GM12878 (cell line): ENCODE data around the gene MAPKAP1. TPM values are rescaled to one million over a fixed set of nuclear protein-coding genes. Genes with fewer than 3 reads are reported as not detected.

Experiments used
- ATAC-seq: fragments of 200-7000 bp; cut with Tn5 transposase; 3 replicates; pipeline ENCODE4 v1.9.1; 2020; ENCODE audit warnings: mild to moderate bottlenecking, moderate library complexity
- BruUV-seq: library from RNA; stranded (reverse); fragments of 400-500 nt; replicated peaks from 2 replicates; lab custom pipeline; 2021; lab: Mats Ljungman, UMichigan
- CTCF ChIA-PET: fragments of 300-600 bp; sonication (Branson Sonifier 250); formaldehyde crosslinking; extraction: SDS; loops from one replicate; lab custom pipeline; 2021; ENCODE audit warnings: inconsistent platforms; lab: Yijun Ruan, JAX
- POLR2A ChIA-PET: fragments of 350-600 bp; formaldehyde crosslinking; extraction: SDS; loops from one replicate; lab custom pipeline; 2021; ENCODE audit warnings: inconsistent platforms; lab: Charles Lee
- RAD21 ChIA-PET: fragments of 300-600 bp; sonication (Branson Sonifier 250); formaldehyde crosslinking; loops from one replicate; lab custom pipeline; 2023; ENCODE audit warnings: antibody characterized with exemption; ENCODE audit not compliant: unreplicated experiment; lab: Charles Lee
- SMC1A ChIA-PET: fragments of 300-600 bp; sonication (Branson Sonifier 250); formaldehyde crosslinking; loops from one replicate; lab custom pipeline; 2023; ENCODE audit not compliant: unreplicated experiment, uncharacterized antibody; lab: Charles Lee
- DNase-seq: peaks from one replicate; pipeline ENCODE4 v3.0.0-alpha.2; 2011; ENCODE audit warnings: low read depth, low spot score
- FAIRE-seq: peaks from 3 replicates; lab custom pipeline; 2011; peaks lifted over from hg19 to GRCh38; lab: Jason Lieb, UNC
- H2AFZ ChIP-seq: 2 replicates; pipeline ENCODE4 v1.6.0; 2011; ENCODE audit warnings: low read depth, low read length, control low read depth; ENCODE audit not compliant: control insufficient read depth
- H3K27ac ChIP-seq: 2 replicates; pipeline ENCODE4 v1.5.1; 2011; ENCODE audit warnings: control low read depth; ENCODE audit not compliant: control insufficient read depth, insufficient read depth
- H3K27me3 ChIP-seq, 2 experiments: replicated peaks in 1 of 2; 2 replicates each; pipeline versions ENCODE4 v1.6.0 to v1.6.1; 2011; ENCODE audit warnings: low read length in 1 of 2; ENCODE audit not compliant: control insufficient read depth in 2 of 2, insufficient read depth in 2 of 2
- H3K36me3 ChIP-seq, 2 experiments: 2 replicates each; pipeline ENCODE4 v1.5.1; 2011; ENCODE audit warnings: low read length in 1 of 2; ENCODE audit not compliant: control insufficient read depth in 2 of 2, insufficient read depth in 2 of 2
- H3K4me1 ChIP-seq: 2 replicates; pipeline ENCODE4 v1.6.1; 2011; ENCODE audit warnings: mild to moderate bottlenecking, low read length, moderate library complexity, mixed read lengths; ENCODE audit not compliant: control insufficient read depth, insufficient read depth
- H3K4me2 ChIP-seq: 2 replicates; pipeline ENCODE4 v1.6.0; 2011; ENCODE audit warnings: control low read depth; ENCODE audit not compliant: control insufficient read depth, insufficient read depth
- H3K4me3 ChIP-seq: fragments of 200-600 bp; sonication (generic); 2 replicates; pipeline ENCODE4 v1.5.1; 2016
- H3K79me2 ChIP-seq: 2 replicates; pipeline ENCODE4 v1.6.0; 2011; ENCODE audit warnings: low read length; ENCODE audit not compliant: control insufficient read depth, insufficient read depth
- H3K9ac ChIP-seq: 2 replicates; pipeline ENCODE4 v1.8.0; 2011; ENCODE audit warnings: low read length, control low read depth, mixed read lengths; ENCODE audit not compliant: control insufficient read depth, insufficient read depth
- H3K9me3 ChIP-seq: replicated peaks from 3 replicates; pipeline ENCODE4 v1.5.1; 2011; ENCODE audit warnings: mild to moderate bottlenecking, low read length; ENCODE audit not compliant: control insufficient read depth, insufficient read depth
- H4K20me1 ChIP-seq: 2 replicates; pipeline ENCODE4 v1.6.0; 2011; ENCODE audit not compliant: control insufficient read depth, insufficient read depth
- CREB1 ChIP-seq: IDR thresholded peaks from 2 replicates; pipeline ENCODE4 v1.6.1; 2012; ENCODE audit warnings: low read depth, mild to moderate bottlenecking, inconsistent platforms
- E2F8 ChIP-seq: fragments of 450-650 bp; IDR thresholded peaks from 2 replicates; pipeline ENCODE4 v1.6.1; 2018; ENCODE audit warnings: mild to moderate bottlenecking, low read depth, moderate library complexity; ENCODE audit not compliant: partially characterized antibody
- MEF2B ChIP-seq: fragments of 450-650 bp; IDR thresholded peaks from 2 replicates; pipeline ENCODE4 v1.6.1; 2018; ENCODE audit warnings: mild to moderate bottlenecking, moderate library complexity; ENCODE audit not compliant: partially characterized antibody, poor library complexity, severe bottlenecking
- NR2F1 ChIP-seq: fragments of 450-650 bp; conservative IDR thresholded peaks from 2 replicates; pipeline ENCODE4 v1.6.1; 2017; ENCODE audit warnings: mild to moderate bottlenecking
- RAD21 ChIP-seq: IDR thresholded peaks from 2 replicates; pipeline ENCODE4 v1.6.1; 2011; ENCODE audit warnings: mild to moderate bottlenecking, low read depth, low read length, moderate library complexity; ENCODE audit not compliant: insufficient read depth
- SKIL ChIP-seq: fragments of 450-650 bp; IDR thresholded peaks from 2 replicates; pipeline ENCODE4 v1.6.1; 2017; ENCODE audit warnings: mild to moderate bottlenecking, low read depth, inconsistent platforms; ENCODE audit not compliant: poor library complexity, severe bottlenecking
- YBX1 ChIP-seq: fragments of 450-650 bp; IDR thresholded peaks from 2 replicates; pipeline ENCODE4 v1.6.1; 2016; ENCODE audit warnings: antibody characterized with exemption
- YY1 ChIP-seq: IDR thresholded peaks from 2 replicates; pipeline ENCODE4 v1.6.1; 2011; ENCODE audit warnings: low read depth, mild to moderate bottlenecking, low read length
- ZBTB33 ChIP-seq: fragments of 450-650 bp; IDR thresholded peaks from 2 replicates; pipeline ENCODE4 v1.6.1; 2017; ENCODE audit warnings: mild to moderate bottlenecking
- WGBS: methylation state at CpG from one replicate; pipeline ENCODE4 v1.1.6; 2016; ENCODE audit warnings: low lambda C conversion rate; ENCODE audit not compliant: insufficient replicate concordance, insufficient coverage; ENCODE audit errors: missing lambda C conversion rate; 5-methylcytosine and 5-hydroxymethylcytosine counted together
- in situ Hi-C: fragments of 300-500 bp; cut with MboI; formaldehyde crosslinking; loops from 9 replicates; pipeline ENCODE4 v1.14.3; 2018; ENCODE audit warnings: mixed read lengths
- intact Hi-C: fragments of 100-400 bp; cut with micrococcal nuclease; formaldehyde crosslinking; loops from one replicate; pipeline ENCODE4 v1.14.2; 2022; ENCODE audit not compliant: unreplicated experiment
- polyA plus RNA-seq, 11 experiments: library from polyadenylated mRNA; depleted of rRNA in 4 of 11; unstranded in 6 of 11; stranded (reverse) in 5 of 11; fragments of >200 nt; fragmentation: Nextera tagmentation in 4 of 11; fragmentation: Illumina TruSeq in 1 of 11; extraction: Ambion mirVana in 4 of 11; extraction: Trizol in 1 of 11; gene quantifications; 1 replicate in 1 of 11; 2 replicates in 10 of 11; pipeline versions ENCODE4 v1.2.1 to v1.2.3, GENCODE V29; 2011 to 2016; ENCODE audit warnings: inconsistent platforms in 2 of 11, missing spikeins in 2 of 11, low read depth in 1 of 11
- total RNA-seq, 4 experiments: library from RNA; depleted of rRNA in 3 of 4; stranded (reverse); fragments of >200 nt in 3 of 4; fragmentation: Illumina TruSeq in 1 of 4; extraction: Trizol in 1 of 4; gene quantifications; 2 replicates each; pipeline versions ENCODE4 v1.2.1 to v1.2.3, GENCODE V29; 2013 to 2021

MAPKAP1 gene
- total and polyA plus RNA-seq, 10 of the 15 experiments (the other 5 are each of a cell fraction or from before 2014, with no cell fraction given): 5.1 to 188 (median 105) TPM

GRCh38 chr9:125426926-125427325, 280.1 kb downstream of the MAPKAP1 start (continued):
- TF ChIP-seq E2F8 (no peak), ZBTB33 (no peak)

- FAIRE-seq (no peak), ATAC-seq (no peak), DNase-seq (no peak)
- ChIA-PET CTCF (interaction anchor here (0.5 to 1.7 kb wide), 5 partner anchors 31 to 973 kb away, joined by 3 to 4 read pairs (median 3); no protein-coding TSS in a partner anchor), RAD21 (interaction anchor here (1.6 kb wide), 1 partner anchor 70 kb away, joined by 3 read pairs; no protein-coding TSS in a partner anchor), SMC1A (interaction anchor here (1.4 kb wide), 2 partner anchors 103 to 132 kb away, joined by 4 to 6 read pairs; no protein-coding TSS in a partner anchor), POLR2A (interaction anchor here (0.5 to 0.7 kb wide), 2 partner anchors 303 to 1113 kb away, joined by 3 to 7 read pairs; no protein-coding TSS in a partner anchor)
- Histone ChIP-seq H3K4me2 (no peak overlapping the region), H3K27ac (no peak overlapping the region), H2AFZ (peak overlapping the region; percentile 44), H3K36me3 (no peaks in the 10 kb centered on the region), H4K20me1 (no peaks in the 10 kb centered on the region), H3K4me3 (no peak overlapping the region), H3K79me2 (no peaks in the 10 kb centered on the region), H3K4me1 (no peaks in the 10 kb centered on the region), H3K27me3 (no peaks in the 10 kb centered on the region), H3K9ac (no peak overlapping the region), H3K9me3 (no peaks in the 10 kb centered on the region)
- in situ Hi-C loops (no loop called here), intact Hi-C loops (no loop called here)
- BruUV-seq: no TSS peak
- 68% methylated on average over 14 of the region's 14 CpGs for WGBS
- TF ChIP-seq RAD21 (no peak), NR2F1 (no peak), CREB1 (no peak), MEF2B (no peak), SKIL (no peak), YY1 (peak; percentile 89), YBX1 (no peak)
These were observed 281.0 kb downstream of the MAPKAP1 start for GRCh38 chr9:125425901-125426515.
